ENCODE data around the gene SGCG. TPM values are rescaled to one million over a fixed set of nuclear protein-coding genes. Genes with fewer than 3 reads are reported as not detected.
"Not testable (repeated sequence)": the region's sequence is repeated elsewhere in the genome, so short reads cannot be mapped to it uniquely, and the experiment has no call there.

The SGCG gene
- polyA plus RNA-seq, 1 of the 3 experiments (the other 2 are of a cell fraction) = not detected

DNA sequence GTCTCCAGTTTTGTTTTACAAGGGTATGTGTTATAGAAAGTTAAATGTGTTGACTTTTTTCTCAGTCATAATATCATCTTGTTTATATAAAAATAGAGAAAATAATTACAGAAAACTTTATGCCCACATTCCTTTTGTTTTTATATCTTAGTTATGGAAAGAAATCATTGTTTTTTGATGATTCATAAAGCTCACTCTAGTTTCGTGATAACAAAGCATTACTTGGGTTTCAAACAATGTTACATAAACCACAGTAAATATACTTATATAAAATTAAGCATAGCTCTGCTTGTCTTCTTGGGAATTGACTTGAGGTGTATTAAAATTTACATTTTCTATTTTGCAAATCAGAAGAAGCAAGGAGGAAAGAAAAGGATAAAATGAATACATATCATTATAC lies 111.8 kb downstream of the SGCG start:
- Histone ChIP-seq H3K4me1 (ENCODE audit: control insufficient read depth in 1 of 2, insufficient read depth in 2 of 2, low read depth in 1 of 2, low read length in 1 of 2) (no peaks in the 10 kb centered on the region), H3K9me3 (0 out of 2 replicates have a peak, but pooled peaks cover 3% of the 10 kb centered on the region), H2AFZ (ENCODE audit: low read depth) (no peak overlapping the region), H4K20me1 (ENCODE audit: insufficient read depth) (no peaks in the 10 kb centered on the region), H3K27me3 (ENCODE audit: insufficient read depth) (no peaks in the 10 kb centered on the region), H3K9me2 (no peaks in the 10 kb centered on the region), H3K9ac (no peak overlapping the region), H3K27ac (ENCODE audit: low read depth in 2 of 2, low read length in 1 of 2) (no peak overlapping the region), H3K36me3 (replicated peaks in 1 of 2; ENCODE audit: control insufficient read depth in 1 of 2, insufficient read depth in 2 of 2, low read length in 1 of 2) (no peaks in the 10 kb centered on the region), H3F3A (replicated peaks; ENCODE audit: insufficient read depth) (no peaks in the 10 kb centered on the region), H3K4me3 (ENCODE audit: low read depth in 2 of 2, low read length in 1 of 2) (no peak overlapping the region), H3K4me2 (no peak overlapping the region), H3K79me2 (ENCODE audit: insufficient read depth) (no peaks in the 10 kb centered on the region)
- POLR2A ChIA-PET = no interaction called here
- TF ChIP-seq FOXJ3 (CRISPR knock-in tag; IDR thresholded peaks at IDR 0.05) (no peak), SIN3A (IDR thresholded peaks at IDR 0.05; ENCODE audit: borderline replicate concordance, low read depth, low read length) (no peak), ELF1 (IDR thresholded peaks at IDR 0.05) (no peak), POLR2AphosphoS5 (IDR thresholded peaks at IDR 0.05; ENCODE audit: low read depth, low read length) (no peak), GATA2 (CRISPR knock-in tag; IDR thresholded peaks at IDR 0.05) (no peak), TCF12 (IDR thresholded peaks at IDR 0.05) (no peak), NFIC (IDR thresholded peaks at IDR 0.05; ENCODE audit: borderline replicate concordance) (no peak), YY1 (IDR thresholded peaks at IDR 0.05; ENCODE audit: low read depth) (no peak)
- TF ChIP-seq, protein P1, sequence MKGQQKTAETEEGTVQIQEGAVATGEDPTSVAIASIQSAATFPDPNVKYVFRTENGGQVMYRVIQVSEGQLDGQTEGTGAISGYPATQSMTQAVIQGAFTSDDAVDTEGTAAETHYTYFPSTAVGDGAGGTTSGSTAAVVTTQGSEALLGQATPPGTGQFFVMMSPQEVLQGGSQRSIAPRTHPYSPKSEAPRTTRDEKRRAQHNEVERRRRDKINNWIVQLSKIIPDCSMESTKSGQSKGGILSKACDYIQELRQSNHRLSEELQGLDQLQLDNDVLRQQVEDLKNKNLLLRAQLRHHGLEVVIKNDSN (IDR thresholded peaks at IDR 0.05; ENCODE audit: borderline replicate concordance, low read depth) = no peak
- DNase-seq = no peak
- CTCF ChIA-PET = no interaction called here
- 45% methylated on average over 1 of the region's 1 CpG for WGBS (ENCODE audit: low lambda C conversion rate)

DNA sequence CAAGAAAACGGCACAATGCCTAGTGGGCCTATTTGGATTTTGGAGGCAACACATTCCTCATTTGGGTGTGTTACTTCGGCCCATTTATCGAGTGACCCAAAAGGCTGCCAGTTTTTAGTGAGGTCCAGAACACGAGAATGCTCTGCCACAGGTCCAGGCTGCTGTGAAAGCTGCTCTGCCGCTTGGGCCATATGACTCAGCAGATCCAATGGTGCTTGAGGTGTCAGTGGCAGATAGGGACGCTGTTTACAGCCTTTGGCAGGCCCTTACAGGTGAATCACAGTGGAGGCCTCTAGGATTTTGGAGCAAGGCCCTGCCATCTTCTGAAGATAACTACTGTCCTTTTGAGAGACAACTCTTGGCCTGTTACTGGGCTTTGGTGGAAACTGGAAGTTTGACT lies 134.1 kb downstream of the SGCG start:
- 44% methylated on average over 5 of the region's 6 CpGs for WGBS (ENCODE audit: low lambda C conversion rate)
- H4K20me1 ChIP-seq (ENCODE audit: insufficient read depth); POLR2A ChIA-PET; DNase-seq; H3K9ac ChIP-seq; H3K4me2 ChIP-seq; H3K79me2 ChIP-seq (ENCODE audit: insufficient read depth); H3K27ac ChIP-seq (ENCODE audit: low read depth in 2 of 2, low read length in 1 of 2); H3K4me1 ChIP-seq (ENCODE audit: control insufficient read depth in 1 of 2, insufficient read depth in 2 of 2, low read depth in 1 of 2, low read length in 1 of 2); H3K36me3 ChIP-seq (replicated peaks in 1 of 2; ENCODE audit: control insufficient read depth in 1 of 2, insufficient read depth in 2 of 2, low read length in 1 of 2); CTCF ChIA-PET; H3F3A ChIP-seq (replicated peaks; ENCODE audit: insufficient read depth); H3K27me3 ChIP-seq (ENCODE audit: insufficient read depth); H3K9me2 ChIP-seq; H2AFZ ChIP-seq (ENCODE audit: low read depth); H3K9me3 ChIP-seq; H3K4me3 ChIP-seq (ENCODE audit: low read depth in 2 of 2, low read length in 1 of 2): not testable (repeated sequence)

- H3K36me3 ChIP-seq (replicated peaks in 1 of 2; ENCODE audit: control insufficient read depth in 1 of 2, insufficient read depth in 2 of 2, low read length in 1 of 2) = no peaks in the 10 kb centered on the region
- H3K79me2 ChIP-seq (ENCODE audit: insufficient read depth) = no peaks in the 10 kb centered on the region
- peak overlapping the region; percentile 76; the same call in 1 of the 2 replicates for H3K9ac ChIP-seq
- H2AFZ ChIP-seq (ENCODE audit: low read depth) = peak overlapping the region; percentile 74; the same call in 1 of the 2 replicates
- H4K20me1 ChIP-seq (ENCODE audit: insufficient read depth) = no peaks in the 10 kb centered on the region
- POLR2A ChIA-PET = no interaction called here
- no peak overlapping the region for H3K4me3 ChIP-seq (ENCODE audit: low read depth in 2 of 2, low read length in 1 of 2)
- H3K4me1 ChIP-seq (ENCODE audit: control insufficient read depth in 1 of 2, insufficient read depth in 2 of 2, low read depth in 1 of 2, low read length in 1 of 2) = peaks cover 4 to 34% of the 10 kb centered on the region in 2 experiments; a peak in 3 of 4 replicates
- no peak for DNase-seq
- H3K4me2 ChIP-seq = peak overlapping the region; percentile 75; the same call in 1 of the 2 replicates
- H3K27me3 ChIP-seq (ENCODE audit: insufficient read depth) = no peaks in the 10 kb centered on the region
- no peaks in the 10 kb centered on the region for H3K9me2 ChIP-seq
- no peaks in the 10 kb centered on the region for H3K9me3 ChIP-seq
- H3F3A ChIP-seq (replicated peaks; ENCODE audit: insufficient read depth) = peaks cover 40% of the 10 kb centered on the region
- WGBS (ENCODE audit: low lambda C conversion rate) = 78% methylated on average over 3 of the region's 3 CpGs
- CTCF ChIA-PET = interaction anchor here (1.1 kb wide), 1 partner anchor 133 kb away, joined by 3 read pairs; no protein-coding TSS in a partner anchor
- H3K27ac ChIP-seq (ENCODE audit: low read depth in 2 of 2, low read length in 1 of 2) = peak overlapping the region in 1 of 2 experiments; percentile 98; a peak in 2 of 4 replicates
- TF ChIP-seq RXRA (IDR thresholded peaks at IDR 0.05; ENCODE audit: borderline replicate concordance, low read depth) (no peak), SMC3 (IDR thresholded peaks at IDR 0.05; ENCODE audit: low read depth, low read length) (no peak), NFIC (IDR thresholded peaks at IDR 0.05; ENCODE audit: borderline replicate concordance) (no peak)
- TF ChIP-seq, protein P2, sequence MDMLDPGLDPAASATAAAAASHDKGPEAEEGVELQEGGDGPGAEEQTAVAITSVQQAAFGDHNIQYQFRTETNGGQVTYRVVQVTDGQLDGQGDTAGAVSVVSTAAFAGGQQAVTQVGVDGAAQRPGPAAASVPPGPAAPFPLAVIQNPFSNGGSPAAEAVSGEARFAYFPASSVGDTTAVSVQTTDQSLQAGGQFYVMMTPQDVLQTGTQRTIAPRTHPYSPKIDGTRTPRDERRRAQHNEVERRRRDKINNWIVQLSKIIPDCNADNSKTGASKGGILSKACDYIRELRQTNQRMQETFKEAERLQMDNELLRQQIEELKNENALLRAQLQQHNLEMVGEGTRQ (IDR thresholded peaks at IDR 0.05; ENCODE audit: borderline replicate concordance, low read depth, low read length) = no peak
Observed at GRCh38 chr13:23319883-23320224, 139.1 kb downstream of the SGCG start.
